Anterior cingulate cortex (tissue), 58 donors: Measurements from ENCODE around the gene SLC12A1.

Source experiments
- DNase-seq, 58 donors: peaks; one replicate each; lab custom pipeline; 2025; lab: John Stamatoyannopoulos, UW

SLC12A1 gene

GRCh38 chr15:48205981-48206380 lies at the start of gene SLC12A1:
Gene SLC12A1 (plus strand): TSS chr15:48206302. CDS start chr15:48207720, 1,418 bp downstream.
- DNase-seq: no peak

- DNase-seq: no peak
These were observed 37.5 kb upstream of the SLC12A1 start for GRCh38 chr15:48168616-48169015.

GRCh38 chr15:48170981-48171380 lies 35.1 kb upstream of the SLC12A1 start:
- DNase-seq: no peak

- no peak for DNase-seq
These were observed 31.0 kb upstream of the SLC12A1 start for GRCh38 chr15:48175126-48175525.

- DNase-seq: no peak
These were observed 30.0 kb upstream of the SLC12A1 start for GRCh38 chr15:48176112-48176511.

GRCh38 chr15:48176957-48177356 lies 29.1 kb upstream of the SLC12A1 start:
- no peak for DNase-seq

GRCh38 chr15:48177383-48177765 lies 28.7 kb upstream of the SLC12A1 start:
- DNase-seq: peak in 5 of 58 donors; percentile 0 to 52 (median 4)

GRCh38 chr15:48177766-48178647 lies 28.1 kb upstream of the SLC12A1 start, which contains the start of gene MYEF2:
Gene MYEF2 (minus strand): TSS chr15:48178295. CDS start chr15:48178237, 58 bp downstream.
- peak; percentile 17 to 88 (median 68) for DNase-seq

GRCh38 chr15:48178648-48178931 lies 27.5 kb upstream of the SLC12A1 start:
- no peak for DNase-seq

GRCh38 chr15:48182749-48183148 lies 23.4 kb upstream of the SLC12A1 start:
- no peak for DNase-seq

GRCh38 chr15:48185529-48185928 lies 20.6 kb upstream of the SLC12A1 start:
- DNase-seq: no peak

- DNase-seq: no peak
These were observed 19.8 kb upstream of the SLC12A1 start for GRCh38 chr15:48186271-48186670.

GRCh38 chr15:48190932-48191573 lies 15.0 kb upstream of the SLC12A1 start:
- peak in 44 of 58 donors; percentile 0 to 57 (median 12) for DNase-seq

GRCh38 chr15:48191574-48192225 lies 14.4 kb upstream of the SLC12A1 start, which contains the start of gene CTXN2:
Gene CTXN2 (plus strand): TSS chr15:48191665. CDS start chr15:48201301, 9,636 bp downstream.
- peak in 49 of 58 donors; percentile 0 to 76 (median 33) for DNase-seq

- no peak for DNase-seq
These were observed 4.0 kb upstream of the SLC12A1 start for GRCh38 chr15:48202068-48202467.

- DNase-seq: no peak
These were observed 15.2 kb downstream of the SLC12A1 start for GRCh38 chr15:48221261-48221660.

GRCh38 chr15:48221885-48222284 lies 15.8 kb downstream of the SLC12A1 start:
- no peak for DNase-seq

- DNase-seq: no peak
These were observed 16.5 kb downstream of the SLC12A1 start for GRCh38 chr15:48222627-48223026.

GRCh38 chr15:48225771-48226170 lies 19.7 kb downstream of the SLC12A1 start:
- no peak for DNase-seq

GRCh38 chr15:48230498-48230897 lies 24.4 kb downstream of the SLC12A1 start:
- no peak for DNase-seq

- DNase-seq: no peak
These were observed 27.1 kb downstream of the SLC12A1 start for GRCh38 chr15:48233246-48233645.
